Measurements from ENCODE around the gene RAB3IL1. TPM values are rescaled to one million over a fixed set of nuclear protein-coding genes. Genes with fewer than 3 reads are reported as not detected.

RAB3IL1 gene
- polyA plus RNA-seq, 3 donors: 0.13 TPM; not detected in 2

- H3K4me2 ChIP-seq (replicated peaks; ENCODE audit: extremely low read depth, low read length, poor library complexity, severe bottlenecking): no peak overlapping the region
- intact Hi-C loops (cut with micrococcal nuclease): no loop called here
- 100% methylated on average over 1 of the region's 3 CpGs for WGBS (ENCODE audit: insufficient coverage)
- no peaks in the 10 kb centered on the region for H3K9me3 ChIP-seq (replicated peaks in 1 of 2; ENCODE audit: control insufficient read depth in 1 of 2, insufficient read depth in 1 of 2, low read length in 2 of 2)
- H3K27me3 ChIP-seq (ENCODE audit: control insufficient read depth in 2 of 2, insufficient read depth in 2 of 2, low read length in 2 of 2): no peaks in the 10 kb centered on the region
- no peak overlapping the region for H2AFZ ChIP-seq (ENCODE audit: insufficient read depth, low read depth, low read length, poor library complexity, severe bottlenecking)
- no peak overlapping the region for H3K4me3 ChIP-seq (replicated peaks in 1 of 3; ENCODE audit: low read depth in 2 of 3, low read length in 3 of 3)
- no peak for TF ChIP-seq CTCF (IDR thresholded peaks at IDR 0.05)
- no peak overlapping the region for H3K27ac Mint-ChIP-seq
- H3K9ac ChIP-seq (ENCODE audit: insufficient read depth, low read length, poor library complexity, severe bottlenecking): no peak overlapping the region
- peaks cover 0 to 3% (median 0%) of the 10 kb centered on the region in 7 donors for H3K9me3 Mint-ChIP-seq
- H3K36me3 Mint-ChIP-seq: peaks cover 14 to 25% of the 10 kb centered on the region in 2 donors
- no peak overlapping the region for H3K4me3 Mint-ChIP-seq
- peaks cover 42% of the 10 kb centered on the region for H3K4me1 Mint-ChIP-seq
- no peaks in the 10 kb centered on the region for H4K20me1 ChIP-seq (ENCODE audit: insufficient read depth, low read length)
- peaks cover 0 to 2% (median 1%) of the 10 kb centered on the region in 3 donors for H3K27me3 Mint-ChIP-seq (ENCODE audit: low read depth in 3 of 3)
- no peak overlapping the region for H3K27ac ChIP-seq (ENCODE audit: low read depth in 1 of 2, low read length in 2 of 2)
- peaks cover 16% of the 10 kb centered on the region for H3K79me2 ChIP-seq (ENCODE audit: insufficient read depth, low read length)
- peaks cover 8 to 12% of the 10 kb centered on the region in 2 donors for H3K36me3 ChIP-seq (replicated peaks in 1 of 2; ENCODE audit: control insufficient read depth in 1 of 2, insufficient read depth in 2 of 2, low read length in 2 of 2)
- peaks cover 46 to 52% of the 10 kb centered on the region in 2 donors for H3K4me1 ChIP-seq (ENCODE audit: control insufficient read depth in 1 of 2, insufficient read depth in 2 of 2, low read length in 2 of 2)
- no peak for DNase-seq
Observed at GRCh38 chr11:61952882-61953281, 35.5 kb upstream of the RAB3IL1 start.

- WGBS (ENCODE audit: insufficient coverage): 90% methylated on average over 2 of the region's 11 CpGs
- Histone ChIP-seq H3K27ac (ENCODE audit: low read depth in 1 of 2, low read length in 2 of 2) (no peak overlapping the region), H3K4me1 (ENCODE audit: control insufficient read depth in 1 of 2, insufficient read depth in 2 of 2, low read length in 2 of 2) (peaks cover 37 to 42% of the 10 kb centered on the region in 2 donors), H3K4me2 (replicated peaks; ENCODE audit: extremely low read depth, low read length, poor library complexity, severe bottlenecking) (no peak overlapping the region), H3K9me3 (replicated peaks in 1 of 2; ENCODE audit: control insufficient read depth in 1 of 2, insufficient read depth in 1 of 2, low read length in 2 of 2) (no peaks in the 10 kb centered on the region), H3K4me3 (replicated peaks in 1 of 3; ENCODE audit: low read depth in 2 of 3, low read length in 3 of 3) (no peak overlapping the region), H3K79me2 (ENCODE audit: insufficient read depth, low read length) (peaks cover 13% of the 10 kb centered on the region), H3K27me3 (ENCODE audit: control insufficient read depth in 2 of 2, insufficient read depth in 2 of 2, low read length in 2 of 2) (no peaks in the 10 kb centered on the region), H3K36me3 (replicated peaks in 1 of 2; ENCODE audit: control insufficient read depth in 1 of 2, insufficient read depth in 2 of 2, low read length in 2 of 2) (no peaks in the 10 kb centered on the region), H2AFZ (ENCODE audit: insufficient read depth, low read depth, low read length, poor library complexity, severe bottlenecking) (no peak overlapping the region), H4K20me1 (ENCODE audit: insufficient read depth, low read length) (no peaks in the 10 kb centered on the region), H3K9ac (ENCODE audit: insufficient read depth, low read length, poor library complexity, severe bottlenecking) (no peak overlapping the region)
- H3K4me1 Mint-ChIP-seq: peaks cover 39% of the 10 kb centered on the region
- H3K27me3 Mint-ChIP-seq (ENCODE audit: low read depth in 3 of 3): peaks cover 0 to 2% (median 1%) of the 10 kb centered on the region in 3 donors
- H3K9me3 Mint-ChIP-seq: peaks cover 0 to 3% (median 0%) of the 10 kb centered on the region in 7 donors
- H3K27ac Mint-ChIP-seq: peak overlapping the region in 2 of 7 donors; percentile 35 to 61
- DNase-seq: no peak
- no peak overlapping the region for H3K4me3 Mint-ChIP-seq
- intact Hi-C loops (cut with micrococcal nuclease): no loop called here
- peaks cover 4 to 12% of the 10 kb centered on the region in 2 donors for H3K36me3 Mint-ChIP-seq
- TF ChIP-seq CTCF (IDR thresholded peaks at IDR 0.05): no peak
Observed at GRCh38 chr11:61951484-61952135, 34.2 kb upstream of the RAB3IL1 start.
